Measurements from ENCODE around the gene FADS1.
A peak's percentile ranks its signal among the peaks of the same experiment; 100 is the strongest.

FADS1 gene

DNA sequence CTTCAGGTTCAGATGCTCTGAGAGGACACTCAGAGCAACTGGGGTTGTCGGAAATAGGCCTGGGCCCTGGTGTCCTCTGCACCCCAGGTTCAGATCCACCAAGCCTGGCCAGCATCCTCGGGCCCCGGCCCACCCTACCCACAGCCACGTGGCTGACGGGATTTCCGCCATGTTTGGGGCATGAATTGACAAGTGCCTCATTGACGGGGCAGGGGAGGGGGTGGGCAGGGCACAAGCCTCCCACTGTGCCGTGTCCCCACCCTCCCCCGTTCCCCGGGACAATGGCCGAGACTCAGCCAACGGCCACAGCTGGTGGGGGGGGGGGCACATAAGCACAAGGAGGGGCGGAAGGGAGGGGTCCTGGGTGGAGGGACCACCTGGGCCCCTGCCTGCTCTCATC lies 55.9 kb downstream of the FADS1 start:
- no peak for DNase-seq (ENCODE audit: low spot score)

DNA sequence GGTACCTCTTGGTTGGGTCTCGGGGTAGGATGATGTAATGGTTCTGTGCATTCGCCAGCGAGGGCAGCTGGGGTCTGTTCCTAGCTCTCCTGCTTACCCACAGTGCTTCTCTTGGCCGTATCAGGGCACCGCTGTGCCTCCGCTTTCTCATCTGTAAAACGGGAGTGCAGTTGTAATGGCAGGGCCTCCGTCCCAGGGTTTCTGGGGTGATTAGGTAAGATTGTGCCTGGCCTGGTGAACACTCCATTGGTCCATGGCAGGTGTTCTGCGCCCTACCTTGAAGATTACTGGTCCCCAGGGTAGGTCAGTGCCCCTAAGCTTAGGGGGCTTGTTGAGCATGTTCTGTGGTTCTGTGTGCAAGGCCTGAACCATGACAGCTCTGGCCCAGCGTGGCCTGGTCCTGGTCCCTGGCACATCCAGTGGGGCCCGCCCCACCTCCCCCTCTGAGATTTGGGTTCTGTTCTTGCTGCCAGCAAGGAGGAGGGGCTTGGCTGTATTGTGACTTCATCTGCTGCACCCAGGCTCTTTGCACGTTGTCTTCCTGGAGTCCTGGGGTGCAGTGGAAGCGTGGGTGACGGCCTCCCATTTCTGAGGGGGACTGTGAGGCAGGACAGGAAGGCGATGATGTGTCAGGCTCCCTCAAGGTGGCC lies 59.5 kb downstream of the FADS1 start:
- no peak for DNase-seq (ENCODE audit: low spot score)

DNA sequence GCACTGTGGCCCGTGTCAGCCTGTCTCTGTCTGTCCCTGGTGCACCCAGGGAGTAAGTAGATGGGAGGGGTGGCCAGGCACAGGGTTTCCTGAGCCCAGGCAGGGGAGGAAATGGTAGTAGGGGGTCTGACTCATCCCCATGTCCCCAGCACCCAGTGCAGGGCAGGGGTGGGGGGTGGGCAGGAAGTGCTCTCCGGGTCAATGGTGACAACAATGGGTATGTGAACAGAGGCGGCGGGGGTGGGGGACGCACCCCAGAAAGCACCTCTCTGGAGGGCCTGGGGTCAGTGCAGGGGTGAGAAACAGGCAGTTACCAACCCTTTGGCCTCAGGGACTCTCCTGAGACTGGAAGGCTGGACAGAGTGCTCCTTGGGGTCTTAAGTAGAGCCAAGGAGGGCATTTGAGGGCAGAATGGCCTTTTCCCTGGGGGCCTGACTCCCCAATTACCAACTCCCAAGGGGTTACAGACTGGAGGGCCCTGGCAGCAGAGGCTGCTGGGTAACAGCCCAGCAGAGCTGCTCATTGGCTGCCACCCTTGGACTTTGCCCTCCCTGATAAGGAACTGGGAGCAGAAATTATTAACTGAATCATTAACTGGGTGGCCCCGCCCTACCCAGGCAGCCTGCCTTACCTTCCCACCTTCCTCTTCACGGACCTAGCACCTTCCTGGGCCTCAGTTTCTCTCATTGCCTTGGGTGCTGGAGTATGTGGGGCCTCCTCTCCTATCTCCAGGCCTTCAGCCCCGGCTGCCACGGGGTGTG lies 60.2 kb downstream of the FADS1 start:
- DNase-seq (ENCODE audit: low spot score), result peak; percentile 16

- DNase-seq (ENCODE audit: low spot score), result no peak
Measured at GRCh38 chr11:61756147-61756451, 60.7 kb downstream of the FADS1 start.

DNA sequence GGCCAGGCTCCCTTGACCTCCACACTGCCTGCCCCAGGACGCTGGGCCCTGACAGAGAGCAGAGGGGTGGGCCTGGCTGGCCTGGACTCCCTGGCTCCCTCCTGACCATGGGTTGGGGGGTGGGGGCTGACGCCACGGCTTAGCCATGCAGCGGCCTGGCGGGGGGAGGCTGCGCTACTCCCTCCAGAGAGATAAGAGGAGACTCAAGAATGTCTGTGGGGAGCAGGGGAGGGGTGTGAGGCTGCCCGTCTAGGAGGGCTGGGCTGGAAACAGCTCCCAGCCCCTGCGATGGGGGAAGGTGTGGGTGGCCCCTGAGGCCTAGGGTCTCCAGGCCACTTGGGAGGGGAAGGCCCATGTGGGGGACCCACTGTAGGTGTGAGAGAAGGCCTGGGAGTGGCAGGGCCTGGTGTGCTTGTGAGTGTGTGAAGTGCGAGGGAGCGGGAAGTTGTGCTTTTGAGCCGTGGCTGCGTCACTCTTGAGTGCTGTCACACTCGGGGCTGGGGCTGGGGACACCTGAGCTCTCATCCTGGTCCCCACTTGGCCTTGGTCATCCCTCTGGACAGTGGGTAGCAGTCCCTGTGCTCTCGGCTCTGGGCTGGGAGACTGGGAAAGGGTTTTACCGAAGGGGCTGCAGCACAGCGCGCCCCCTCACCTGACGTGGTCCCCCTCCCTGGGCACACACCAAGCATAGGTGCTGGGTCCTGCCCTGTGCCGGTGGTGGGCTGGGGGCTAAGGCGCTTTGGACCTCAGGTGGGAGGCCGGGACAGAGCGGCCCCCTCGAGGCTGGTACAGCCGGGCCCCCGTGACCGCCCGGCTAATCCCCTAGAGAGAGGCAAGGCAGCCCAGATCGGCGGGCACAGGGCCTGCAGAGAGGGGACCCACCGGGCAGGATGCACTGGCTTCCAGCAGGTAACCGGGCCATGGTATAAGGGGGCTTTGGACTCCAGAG lies 62.0 kb downstream of the FADS1 start:
- no peak for DNase-seq (ENCODE audit: low spot score)

- no peak for DNase-seq (ENCODE audit: low spot score)
Measured at GRCh38 chr11:61753672-61754071, 63.1 kb downstream of the FADS1 start.

DNA sequence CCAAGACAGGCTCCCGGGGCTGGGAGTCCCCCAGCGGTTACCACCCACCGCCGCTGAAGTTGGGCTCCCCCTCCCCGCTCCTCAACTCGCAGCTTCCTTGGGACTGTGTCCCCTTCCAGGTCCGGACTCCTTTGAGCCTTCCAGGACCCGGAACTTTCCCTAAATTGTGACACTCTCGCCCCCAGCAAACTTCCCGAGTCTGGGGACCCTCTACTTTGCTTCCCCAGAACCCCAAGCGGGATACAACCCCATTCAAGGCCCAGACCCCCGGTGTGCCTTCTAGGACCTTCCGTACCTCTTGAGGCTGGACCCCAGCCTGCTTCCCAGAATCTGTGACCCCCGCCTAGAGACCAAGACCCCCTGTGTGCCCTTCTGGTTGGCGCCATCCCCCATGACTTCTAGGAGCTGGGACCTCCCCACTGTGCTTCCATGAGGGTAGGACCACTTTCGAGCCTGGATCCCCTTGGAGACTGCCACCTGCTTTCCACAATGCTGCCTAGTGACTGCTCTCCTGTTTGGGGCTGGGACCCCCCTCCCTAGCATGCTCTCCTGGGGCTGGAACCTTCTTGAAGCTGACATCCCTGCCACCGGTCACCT lies 63.8 kb downstream of the FADS1 start:
- DNase-seq (ENCODE audit: low spot score), result no peak

DNA sequence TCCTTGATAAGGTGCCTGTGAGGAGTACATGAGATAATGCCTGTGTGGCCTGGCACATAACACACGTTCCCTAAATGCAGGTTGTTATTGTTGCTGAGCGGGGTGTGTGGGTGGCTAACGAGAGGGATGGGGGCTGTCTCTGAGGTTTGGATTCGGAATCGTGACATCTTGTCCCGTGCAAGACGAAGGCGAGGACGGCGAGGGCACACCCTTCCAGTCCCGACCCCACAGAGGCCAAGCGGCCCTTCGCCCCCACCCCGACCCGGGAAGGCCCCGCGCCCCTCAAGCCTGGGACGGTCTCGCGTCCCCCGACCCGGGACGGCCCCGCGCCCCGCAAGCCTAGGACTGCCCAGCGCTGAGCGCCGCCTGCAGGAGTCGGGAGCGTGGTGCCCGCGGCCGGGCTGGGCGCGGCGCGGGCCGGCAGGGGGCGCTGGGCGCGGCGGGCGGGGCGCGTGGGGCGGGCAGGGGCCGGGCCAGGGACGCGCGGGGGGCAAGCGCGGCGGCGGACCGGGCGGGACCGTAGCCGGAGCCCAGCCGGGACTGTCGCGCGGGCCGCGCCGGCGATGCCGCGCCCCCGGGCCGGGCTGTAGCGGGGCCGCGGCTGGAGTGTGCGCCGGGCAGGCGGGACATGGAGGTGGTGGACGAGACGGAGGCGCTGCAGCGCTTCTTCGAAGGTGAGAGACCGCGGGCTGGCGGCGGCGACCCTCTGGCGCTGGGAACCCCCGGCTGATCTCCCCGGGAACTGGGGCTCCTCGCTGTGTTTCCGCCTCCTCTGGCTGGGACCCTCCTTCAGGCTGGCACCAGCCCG lies 64.5 kb downstream of the FADS1 start, which contains the start of gene MYRF:
Gene MYRF (plus strand): TSS at position 520 of the 808 bp plus-strand sequence. CDS start 109 bp downstream, at position 629.
- peak; percentile 40 for DNase-seq (ENCODE audit: low spot score)

DNA sequence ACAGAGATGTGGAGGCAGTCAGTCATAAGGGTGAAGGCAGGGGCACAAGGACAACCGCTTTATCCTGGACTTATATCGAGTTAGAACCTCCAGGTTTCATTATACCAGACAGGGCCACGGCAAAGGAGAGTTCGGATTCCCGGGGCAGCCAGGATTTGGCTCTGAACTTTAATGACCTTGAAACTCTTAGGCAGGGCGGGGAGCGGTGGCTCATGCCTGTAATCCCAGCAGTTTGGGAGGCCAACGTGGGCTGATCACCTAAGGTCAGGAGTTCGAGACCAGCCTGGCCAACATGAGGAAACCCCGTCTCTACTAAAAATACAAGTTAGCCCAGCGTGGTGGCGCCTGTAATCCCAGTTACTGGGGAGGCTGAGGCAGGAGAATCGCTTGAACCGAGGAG lies 65.4 kb downstream of the FADS1 start:
- no peak for DNase-seq (ENCODE audit: low spot score)

DNA sequence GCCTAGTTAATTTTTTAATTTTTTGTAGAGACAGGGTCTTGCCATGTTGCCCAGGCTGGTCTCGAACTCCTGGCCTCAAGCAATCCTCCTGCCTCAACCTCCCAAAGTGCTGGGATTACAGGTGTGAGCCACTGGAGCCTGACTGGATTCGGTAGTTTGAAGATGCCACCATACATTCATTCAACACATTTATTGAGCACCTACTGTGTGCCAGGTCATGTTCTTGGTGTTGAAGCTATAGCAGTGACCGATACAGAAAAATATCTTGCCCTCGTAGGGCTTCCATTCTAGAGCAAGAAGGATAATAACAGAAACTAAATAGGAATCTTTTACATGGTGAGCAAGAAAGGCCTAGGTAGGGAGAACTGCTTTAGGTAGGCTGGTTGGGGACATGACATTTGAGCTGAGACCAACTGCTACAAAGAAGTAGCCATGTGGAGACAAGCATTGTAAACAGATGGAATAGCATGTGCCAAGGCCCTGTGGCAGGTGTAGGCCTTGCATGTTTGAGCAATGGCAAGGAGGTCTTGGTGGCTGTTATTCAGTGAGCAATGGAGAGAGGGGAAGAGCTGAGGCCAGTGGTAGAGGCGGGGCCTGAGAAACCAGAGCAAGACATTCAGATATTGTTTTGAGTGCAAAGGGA lies 66.1 kb downstream of the FADS1 start:
- DNase-seq (ENCODE audit: low spot score), result no peak

Measured in RKO (cell line).